DND-41 (cell line): Measurements from ENCODE around the gene KCTD6.
A peak's percentile ranks its signal among the peaks of the same experiment; 100 is the strongest.

Experiments
- ATAC-seq: fragments of 200-7000 bp; cut with Tn5 transposase; 3 replicates; pipeline ENCODE4 v1.9.1; 2021; ENCODE audit warnings: low read depth; ENCODE audit not compliant: insufficient read depth
- DNase-seq: peaks from one replicate; pipeline ENCODE4 v3.0.0-alpha.2; 2020
- H2AFZ ChIP-seq: 2 replicates; pipeline ENCODE4 v1.6.0; 2012; ENCODE audit warnings: low read depth, low read length
- H3K27ac ChIP-seq: 2 replicates; pipeline ENCODE4 v1.5.1; 2012; ENCODE audit warnings: low read length, inconsistent platforms
- H3K27me3 ChIP-seq: fragments of 200-600 bp; sonication (generic); 2 replicates; pipeline ENCODE4 v1.6.0; 2012; ENCODE audit warnings: low read length, mild to moderate bottlenecking, inconsistent platforms; ENCODE audit not compliant: insufficient read depth, poor library complexity
- H3K36me3 ChIP-seq: 2 replicates; pipeline ENCODE4 v1.5.1; 2012; ENCODE audit warnings: low read length, inconsistent platforms; ENCODE audit not compliant: insufficient read depth
- H3K4me1 ChIP-seq: 2 replicates; pipeline ENCODE4 v1.5.1; 2012; ENCODE audit warnings: mild to moderate bottlenecking, low read length; ENCODE audit not compliant: insufficient read depth
- H3K4me2 ChIP-seq: 2 replicates; pipeline ENCODE4 v1.6.0; 2012; ENCODE audit warnings: mild to moderate bottlenecking, moderate library complexity, low read length, inconsistent platforms; ENCODE audit not compliant: insufficient read depth
- H3K4me3 ChIP-seq, 2 experiments: fragments of 200-600 bp in 1 of 2; shearing (Covaris generic) in 1 of 2; 2 replicates each; pipeline ENCODE4 v1.5.1; 2012 to 2016; ENCODE audit warnings: inconsistent platforms in 2 of 2, low read length in 2 of 2, mild to moderate bottlenecking in 2 of 2, low read depth in 1 of 2, moderate library complexity in 1 of 2
- H3K79me2 ChIP-seq: 2 replicates; pipeline ENCODE4 v1.6.0; 2012; ENCODE audit warnings: low read length, inconsistent platforms; ENCODE audit not compliant: insufficient read depth
- H3K9ac ChIP-seq: 2 replicates; pipeline ENCODE4 v1.6.0; 2012; ENCODE audit warnings: low read depth, mild to moderate bottlenecking, inconsistent platforms, low read length, moderate library complexity
- H3K9me3 ChIP-seq: 2 replicates; pipeline ENCODE4 v1.5.1; 2012; ENCODE audit warnings: low read length, moderate library complexity, mild to moderate bottlenecking, inconsistent platforms; ENCODE audit not compliant: insufficient read depth, severe bottlenecking
- H4K20me1 ChIP-seq: 2 replicates; pipeline ENCODE4 v1.6.0; 2012; ENCODE audit warnings: low read length; ENCODE audit not compliant: insufficient read depth
- CTCF ChIP-seq: IDR thresholded peaks from 2 replicates; pipeline ENCODE4 v1.5.1; 2012; ENCODE audit warnings: borderline replicate concordance, low read length, moderate library complexity, mild to moderate bottlenecking; ENCODE audit not compliant: poor library complexity, severe bottlenecking; ENCODE audit errors: extremely low read depth
- EZH2 ChIP-seq: IDR thresholded peaks from 3 replicates; pipeline ENCODE4 v1.6.1; 2012; ENCODE audit warnings: borderline replicate concordance, low read depth, mild to moderate bottlenecking, moderate library complexity, low read length, inconsistent platforms; ENCODE audit not compliant: severe bottlenecking

Gene KCTD6

GRCh38 chr3:58529516-58530353 is 37.8 kb downstream of the KCTD6 start:
- 0 out of 2 replicates have a peak, but pooled peaks cover 3% of the 10 kb centered on the region for H3K4me1 ChIP-seq
- DNase-seq: peak; percentile 12
- H3K9me3 ChIP-seq: no peaks in the 10 kb centered on the region
- no peaks in the 10 kb centered on the region for H3K79me2 ChIP-seq
- H3K27ac ChIP-seq: no peak overlapping the region
- H3K4me2 ChIP-seq: no peak overlapping the region
- TF ChIP-seq CTCF: peak; percentile 39
- TF ChIP-seq EZH2: no peak
- H3K4me3 ChIP-seq: no peak overlapping the region
- H4K20me1 ChIP-seq: no peaks in the 10 kb centered on the region
- H3K27me3 ChIP-seq: no peaks in the 10 kb centered on the region
- ATAC-seq: no peak
- H2AFZ ChIP-seq: no peak overlapping the region
- no peaks in the 10 kb centered on the region for H3K36me3 ChIP-seq
- H3K9ac ChIP-seq: no peak overlapping the region

- H3K27me3 ChIP-seq: no peaks in the 10 kb centered on the region
- H3K4me3 ChIP-seq: no peak overlapping the region
- TF ChIP-seq EZH2: no peak
- no peak for TF ChIP-seq CTCF
- no peaks in the 10 kb centered on the region for H4K20me1 ChIP-seq
- H3K4me2 ChIP-seq: no peak overlapping the region
- DNase-seq (no peak), ATAC-seq (no peak)
- H3K79me2 ChIP-seq: no peaks in the 10 kb centered on the region
- no peaks in the 10 kb centered on the region for H3K36me3 ChIP-seq
- no peaks in the 10 kb centered on the region for H3K9me3 ChIP-seq
- no peak overlapping the region for H3K9ac ChIP-seq
- no peak overlapping the region for H2AFZ ChIP-seq
- H3K4me1 ChIP-seq: 0 out of 2 replicates have a peak, but pooled peaks cover 3% of the 10 kb centered on the region
- H3K27ac ChIP-seq: no peak overlapping the region
These were observed 38.5 kb downstream of the KCTD6 start for GRCh38 chr3:58530354-58530865.

DNA sequence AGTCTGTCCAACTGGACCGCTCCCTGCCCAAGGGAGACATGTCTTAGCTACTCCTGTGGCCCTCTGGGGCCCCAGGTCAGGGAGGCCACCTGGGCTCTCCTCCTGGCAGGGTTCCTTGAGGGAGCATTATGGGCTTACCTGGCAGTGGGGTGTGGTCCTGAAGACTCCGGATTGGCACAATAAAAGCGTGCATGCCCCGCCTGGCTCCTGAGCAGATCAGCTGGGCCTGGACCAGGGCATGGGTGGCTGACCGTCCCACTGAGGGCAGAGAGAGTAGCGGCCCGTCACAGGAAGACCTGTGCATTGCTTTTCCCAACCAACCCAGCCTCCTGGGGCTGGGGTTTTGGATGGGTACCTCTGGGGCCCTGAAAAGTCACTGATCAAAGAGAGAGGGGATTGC is 39.7 kb downstream of the KCTD6 start:
- Histone ChIP-seq H3K9ac (no peak overlapping the region), H3K4me3 (no peak overlapping the region), H3K4me2 (no peak overlapping the region), H3K9me3 (no peaks in the 10 kb centered on the region), H3K36me3 (no peaks in the 10 kb centered on the region), H3K4me1 (0 out of 2 replicates have a peak, but pooled peaks cover 3% of the 10 kb centered on the region), H4K20me1 (no peaks in the 10 kb centered on the region), H3K27me3 (no peaks in the 10 kb centered on the region), H3K27ac (no peak overlapping the region), H3K79me2 (no peaks in the 10 kb centered on the region), H2AFZ (no peak overlapping the region)
- ATAC-seq (no peak), DNase-seq (no peak)
- TF ChIP-seq EZH2 (no peak), CTCF (no peak)
